ENCODE measurements around the gene RPGRIP1L. TPM values are rescaled to one million over a fixed set of nuclear protein-coding genes. Genes with fewer than 3 reads are reported as not detected.
"Not testable (repeated sequence)": the region's sequence is repeated elsewhere in the genome, so short reads cannot be mapped to it uniquely, and the experiment has no call there.

RPGRIP1L gene
- polyA plus RNA-seq, 1 donor (not counting 4 experiments of a cell fraction or from before 2014, with no cell fraction given): 11.6 TPM

DNA sequence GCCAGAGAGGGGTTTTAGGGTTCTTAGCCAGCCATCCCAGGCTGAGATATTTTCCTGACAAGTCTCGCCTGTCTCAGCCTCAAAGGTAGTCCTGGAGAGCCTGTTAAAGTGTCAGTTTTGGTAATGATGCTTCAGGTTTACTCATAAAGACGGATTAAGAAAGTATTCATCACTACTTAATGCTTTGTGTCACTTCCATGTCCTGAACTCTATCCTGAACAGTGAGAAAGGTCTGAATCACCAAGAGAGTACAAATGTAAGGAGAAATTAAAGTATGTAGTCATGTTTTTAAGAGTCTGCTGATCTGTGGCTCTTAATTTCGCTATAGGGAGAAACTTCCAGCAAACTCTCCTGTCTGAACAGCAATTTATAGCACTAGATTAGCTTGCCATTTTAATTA, 14.0 kb downstream of the RPGRIP1L start:
- TF ChIP-seq, protein P1, sequence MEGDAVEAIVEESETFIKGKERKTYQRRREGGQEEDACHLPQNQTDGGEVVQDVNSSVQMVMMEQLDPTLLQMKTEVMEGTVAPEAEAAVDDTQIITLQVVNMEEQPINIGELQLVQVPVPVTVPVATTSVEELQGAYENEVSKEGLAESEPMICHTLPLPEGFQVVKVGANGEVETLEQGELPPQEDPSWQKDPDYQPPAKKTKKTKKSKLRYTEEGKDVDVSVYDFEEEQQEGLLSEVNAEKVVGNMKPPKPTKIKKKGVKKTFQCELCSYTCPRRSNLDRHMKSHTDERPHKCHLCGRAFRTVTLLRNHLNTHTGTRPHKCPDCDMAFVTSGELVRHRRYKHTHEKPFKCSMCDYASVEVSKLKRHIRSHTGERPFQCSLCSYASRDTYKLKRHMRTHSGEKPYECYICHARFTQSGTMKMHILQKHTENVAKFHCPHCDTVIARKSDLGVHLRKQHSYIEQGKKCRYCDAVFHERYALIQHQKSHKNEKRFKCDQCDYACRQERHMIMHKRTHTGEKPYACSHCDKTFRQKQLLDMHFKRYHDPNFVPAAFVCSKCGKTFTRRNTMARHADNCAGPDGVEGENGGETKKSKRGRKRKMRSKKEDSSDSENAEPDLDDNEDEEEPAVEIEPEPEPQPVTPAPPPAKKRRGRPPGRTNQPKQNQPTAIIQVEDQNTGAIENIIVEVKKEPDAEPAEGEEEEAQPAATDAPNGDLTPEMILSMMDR (optimal IDR thresholded peaks at IDR 0.05 in 1 of 3, IDR thresholded peaks at IDR 0.05 in 1 of 3, conservative IDR thresholded peaks at IDR 0.05 in 1 of 3; ENCODE audit: extremely low read depth in 1 of 3, insufficient read depth in 2 of 3, low read length in 3 of 3): no peak
- no peak for TF ChIP-seq EZH2 (IDR thresholded peaks at IDR 0.05; ENCODE audit: low read length)
- FAIRE-seq: no peak
- DNase-seq (ENCODE audit: low read depth, low spot score): no peak
- Histone ChIP-seq H3K36me3 (ENCODE audit: control insufficient read depth in 2 of 2, extremely low read depth in 1 of 2, insufficient read depth in 2 of 2, low read length in 2 of 2) (peaks cover 0 to 6% of the 10 kb centered on the region in 2 experiments), H3K27me3 (ENCODE audit: control insufficient read depth, extremely low read depth, insufficient read depth, low read length) (no peaks in the 10 kb centered on the region), H3K79me2 (ENCODE audit: control insufficient read depth, insufficient read depth, low read length) (no peaks in the 10 kb centered on the region), H2AFZ (ENCODE audit: control insufficient read depth, low read length) (no peak overlapping the region), H3K27ac (ENCODE audit: control insufficient read depth, insufficient read depth, low read length) (no peak overlapping the region), H4K20me1 (ENCODE audit: control insufficient read depth, extremely low read depth, insufficient read depth, low read length) (no peaks in the 10 kb centered on the region), H3K9me1 (ENCODE audit: control insufficient read depth, extremely low read depth, insufficient read depth, low read length) (no peaks in the 10 kb centered on the region), H3K4me1 (ENCODE audit: control insufficient read depth, extremely low read depth, insufficient read depth, low read length) (no peaks in the 10 kb centered on the region), H3K4me2 (ENCODE audit: control insufficient read depth, extremely low read depth, insufficient read depth, low read depth, low read length) (no peak overlapping the region), H3K4me3 (ENCODE audit: control insufficient read depth in 2 of 3, extremely low read depth in 1 of 3, insufficient read depth in 2 of 3, low read depth in 1 of 3, low read length in 3 of 3) (no peak overlapping the region), H3K9me3 (ENCODE audit: control insufficient read depth, low read depth, low read length) (no peaks in the 10 kb centered on the region), H3K9ac (ENCODE audit: control insufficient read depth, extremely low read depth, insufficient read depth, low read length) (no peak overlapping the region)
- dilution Hi-C loops (cut with MboI; ENCODE audit: extremely low pct_ligation_motif_present, low sequenced_read_pairs): no loop called here

DNA sequence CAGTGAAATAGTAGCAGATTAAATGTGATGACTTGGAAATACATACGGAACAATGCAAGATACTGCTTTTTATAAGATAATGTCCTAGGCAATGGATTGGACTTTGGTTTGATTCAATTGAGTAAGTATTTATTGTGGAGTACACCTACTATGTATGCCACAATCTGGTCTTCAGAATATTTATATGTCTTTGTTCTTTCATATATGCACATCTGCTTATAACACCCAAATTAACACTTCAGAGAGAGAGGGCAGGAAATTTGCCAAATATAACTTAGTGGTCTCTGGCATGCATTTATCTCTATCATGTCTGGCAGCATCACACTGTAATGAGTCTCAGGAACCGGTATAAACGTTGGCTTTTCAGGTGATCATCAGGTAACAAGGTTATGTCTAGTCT, 16.9 kb downstream of the RPGRIP1L start:
- no peaks in the 10 kb centered on the region for H3K9me3 ChIP-seq (ENCODE audit: control insufficient read depth, low read depth, low read length)
- H3K4me1 ChIP-seq (ENCODE audit: control insufficient read depth, extremely low read depth, insufficient read depth, low read length): no peaks in the 10 kb centered on the region
- dilution Hi-C loops (cut with MboI; ENCODE audit: extremely low pct_ligation_motif_present, low sequenced_read_pairs): no loop called here
- no peak overlapping the region for H3K4me2 ChIP-seq (ENCODE audit: control insufficient read depth, extremely low read depth, insufficient read depth, low read depth, low read length)
- DNase-seq (ENCODE audit: low read depth, low spot score) (no peak), FAIRE-seq (no peak)
- no peaks in the 10 kb centered on the region for H3K9me1 ChIP-seq (ENCODE audit: control insufficient read depth, extremely low read depth, insufficient read depth, low read length)
- no peak overlapping the region for H3K27ac ChIP-seq (ENCODE audit: control insufficient read depth, insufficient read depth, low read length)
- H3K36me3 ChIP-seq (ENCODE audit: control insufficient read depth in 2 of 2, extremely low read depth in 1 of 2, insufficient read depth in 2 of 2, low read length in 2 of 2): no peaks in the 10 kb centered on the region
- H3K27me3 ChIP-seq (ENCODE audit: control insufficient read depth, extremely low read depth, insufficient read depth, low read length): no peaks in the 10 kb centered on the region
- no peak for TF ChIP-seq EZH2 (IDR thresholded peaks at IDR 0.05; ENCODE audit: low read length)
- TF ChIP-seq, protein P1 (optimal IDR thresholded peaks at IDR 0.05 in 1 of 3, IDR thresholded peaks at IDR 0.05 in 1 of 3, conservative IDR thresholded peaks at IDR 0.05 in 1 of 3; ENCODE audit: extremely low read depth in 1 of 3, insufficient read depth in 2 of 3, low read length in 3 of 3): no peak
- no peak overlapping the region for H3K9ac ChIP-seq (ENCODE audit: control insufficient read depth, extremely low read depth, insufficient read depth, low read length)
- H4K20me1 ChIP-seq (ENCODE audit: control insufficient read depth, extremely low read depth, insufficient read depth, low read length): no peaks in the 10 kb centered on the region
- no peak overlapping the region for H3K4me3 ChIP-seq (ENCODE audit: control insufficient read depth in 2 of 3, extremely low read depth in 1 of 3, insufficient read depth in 2 of 3, low read depth in 1 of 3, low read length in 3 of 3)
- H3K79me2 ChIP-seq (ENCODE audit: control insufficient read depth, insufficient read depth, low read length): no peaks in the 10 kb centered on the region
- H2AFZ ChIP-seq (ENCODE audit: control insufficient read depth, low read length): no peak overlapping the region

DNA sequence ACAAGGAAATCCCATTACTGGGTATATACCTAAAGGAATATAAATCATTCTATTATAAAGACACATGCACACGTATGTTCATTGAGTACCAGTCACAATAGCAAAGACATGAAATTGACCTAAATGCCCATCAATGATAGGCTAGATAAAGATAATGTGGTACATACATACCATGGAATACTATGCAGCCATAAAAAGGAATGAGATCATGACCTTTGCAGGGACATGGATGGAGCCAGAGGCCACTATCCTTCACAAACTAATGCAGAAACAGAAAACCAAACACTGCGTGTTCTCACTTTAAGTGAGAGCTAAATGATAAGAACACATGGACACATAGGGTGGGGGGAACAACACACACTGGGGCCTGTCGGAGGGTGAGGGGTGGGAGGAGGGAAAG, 18.3 kb downstream of the RPGRIP1L start:
- dilution Hi-C loops (cut with MboI; ENCODE audit: extremely low pct_ligation_motif_present, low sequenced_read_pairs); H4K20me1 ChIP-seq (ENCODE audit: control insufficient read depth, extremely low read depth, insufficient read depth, low read length); H3K4me3 ChIP-seq (ENCODE audit: control insufficient read depth in 2 of 3, extremely low read depth in 1 of 3, insufficient read depth in 2 of 3, low read depth in 1 of 3, low read length in 3 of 3); H3K9ac ChIP-seq (ENCODE audit: control insufficient read depth, extremely low read depth, insufficient read depth, low read length); H3K9me3 ChIP-seq (ENCODE audit: control insufficient read depth, low read depth, low read length); H3K4me2 ChIP-seq (ENCODE audit: control insufficient read depth, extremely low read depth, insufficient read depth, low read depth, low read length); H3K9me1 ChIP-seq (ENCODE audit: control insufficient read depth, extremely low read depth, insufficient read depth, low read length); DNase-seq (ENCODE audit: low read depth, low spot score); H3K27me3 ChIP-seq (ENCODE audit: control insufficient read depth, extremely low read depth, insufficient read depth, low read length); FAIRE-seq; H3K4me1 ChIP-seq (ENCODE audit: control insufficient read depth, extremely low read depth, insufficient read depth, low read length); H3K36me3 ChIP-seq (ENCODE audit: control insufficient read depth in 2 of 2, extremely low read depth in 1 of 2, insufficient read depth in 2 of 2, low read length in 2 of 2); H2AFZ ChIP-seq (ENCODE audit: control insufficient read depth, low read length); H3K79me2 ChIP-seq (ENCODE audit: control insufficient read depth, insufficient read depth, low read length); H3K27ac ChIP-seq (ENCODE audit: control insufficient read depth, insufficient read depth, low read length): not testable (repeated sequence)

Measured in keratinocyte (primary cell).